Measurements from ENCODE around the gene CCNY.

The CCNY gene

DNA sequence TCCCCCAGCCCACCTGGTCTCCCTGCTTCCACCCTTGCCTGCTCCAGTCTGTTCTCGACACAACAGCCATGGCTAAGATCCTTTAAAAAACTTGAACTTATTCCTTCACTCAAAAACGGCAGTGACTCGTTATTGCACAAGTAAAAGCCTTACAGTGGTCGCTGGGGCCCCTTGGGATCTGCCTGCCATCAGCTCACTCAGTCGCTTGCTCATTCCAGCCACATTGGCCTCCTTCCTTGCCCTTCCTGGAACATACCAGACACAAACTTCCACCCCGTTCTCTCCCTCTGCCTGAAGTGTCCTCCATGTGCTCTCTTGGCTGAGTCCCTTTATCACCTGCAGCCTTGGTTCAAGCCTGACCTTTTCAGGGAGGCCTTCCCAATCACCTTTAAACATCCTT lies 4.7 kb downstream of the CCNY start:
- no peak overlapping the region for H3K4me3 ChIP-seq (replicated peaks in 1 of 2; ENCODE audit: low read depth in 2 of 2, low read length in 2 of 2)
- peak in 1 of 2 donors; percentile 29 for DNase-seq (ENCODE audit: low read depth in 2 of 2)
- TF ChIP-seq, protein P1, sequence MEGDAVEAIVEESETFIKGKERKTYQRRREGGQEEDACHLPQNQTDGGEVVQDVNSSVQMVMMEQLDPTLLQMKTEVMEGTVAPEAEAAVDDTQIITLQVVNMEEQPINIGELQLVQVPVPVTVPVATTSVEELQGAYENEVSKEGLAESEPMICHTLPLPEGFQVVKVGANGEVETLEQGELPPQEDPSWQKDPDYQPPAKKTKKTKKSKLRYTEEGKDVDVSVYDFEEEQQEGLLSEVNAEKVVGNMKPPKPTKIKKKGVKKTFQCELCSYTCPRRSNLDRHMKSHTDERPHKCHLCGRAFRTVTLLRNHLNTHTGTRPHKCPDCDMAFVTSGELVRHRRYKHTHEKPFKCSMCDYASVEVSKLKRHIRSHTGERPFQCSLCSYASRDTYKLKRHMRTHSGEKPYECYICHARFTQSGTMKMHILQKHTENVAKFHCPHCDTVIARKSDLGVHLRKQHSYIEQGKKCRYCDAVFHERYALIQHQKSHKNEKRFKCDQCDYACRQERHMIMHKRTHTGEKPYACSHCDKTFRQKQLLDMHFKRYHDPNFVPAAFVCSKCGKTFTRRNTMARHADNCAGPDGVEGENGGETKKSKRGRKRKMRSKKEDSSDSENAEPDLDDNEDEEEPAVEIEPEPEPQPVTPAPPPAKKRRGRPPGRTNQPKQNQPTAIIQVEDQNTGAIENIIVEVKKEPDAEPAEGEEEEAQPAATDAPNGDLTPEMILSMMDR (IDR thresholded peaks at IDR 0.05; ENCODE audit: low read depth, low read length), result no peak

DNA sequence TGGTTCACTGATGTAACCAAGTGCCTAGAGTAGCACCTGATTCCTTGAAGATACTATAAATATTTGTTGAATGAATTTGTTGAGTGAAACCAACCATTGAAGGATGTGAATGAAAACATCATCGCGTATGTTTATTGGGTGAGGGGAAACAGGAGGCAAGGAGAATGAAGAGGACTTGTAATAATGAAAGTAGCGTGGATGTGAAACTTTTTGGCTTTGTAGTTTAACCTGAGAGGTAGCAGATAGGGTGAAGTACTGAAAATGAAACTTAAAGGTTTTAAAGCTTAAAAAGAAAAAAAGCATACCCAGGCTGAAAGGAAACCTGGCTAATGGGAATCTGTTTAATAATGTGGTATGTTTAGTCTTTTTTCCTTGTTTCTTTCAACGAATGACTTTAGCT lies 5.2 kb downstream of the CCNY start:
- TF ChIP-seq, protein P1 (IDR thresholded peaks at IDR 0.05; ENCODE audit: low read depth, low read length), result no peak
- no peak overlapping the region for H3K4me3 ChIP-seq (replicated peaks in 1 of 2; ENCODE audit: low read depth in 2 of 2, low read length in 2 of 2)
- no peak for DNase-seq (ENCODE audit: low read depth in 2 of 2)

DNA sequence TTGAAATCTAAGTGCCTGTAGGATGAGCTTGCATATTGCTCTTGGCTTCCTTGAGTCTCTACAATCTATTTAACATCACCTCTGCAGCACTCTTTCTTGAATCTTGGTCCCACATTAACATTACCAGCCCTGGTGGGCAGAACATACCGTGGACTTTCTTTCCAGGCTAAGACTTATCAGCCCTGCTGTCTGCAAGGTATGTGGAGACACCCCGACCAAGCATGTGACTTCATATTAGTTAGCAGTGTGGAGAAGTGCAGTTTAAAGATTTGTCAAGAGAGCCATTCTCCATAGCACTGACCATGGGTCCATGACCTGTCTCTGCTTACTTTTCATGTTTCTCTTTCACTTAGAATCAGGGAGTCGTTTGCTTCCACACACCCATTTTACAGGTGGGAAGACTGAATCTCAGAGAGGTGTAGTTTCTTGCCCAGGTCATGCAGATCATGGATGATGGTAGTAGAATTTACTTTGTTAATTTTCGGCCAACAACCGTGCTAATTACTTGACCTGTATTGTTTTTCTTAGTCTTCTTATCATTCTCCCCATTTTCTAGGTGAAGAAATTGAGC lies 6.0 kb downstream of the CCNY start:
- TF ChIP-seq, protein P1 (IDR thresholded peaks at IDR 0.05; ENCODE audit: low read depth, low read length), result no peak
- DNase-seq (ENCODE audit: low read depth in 2 of 2), result no peak
- H3K4me3 ChIP-seq (replicated peaks in 1 of 2; ENCODE audit: low read depth in 2 of 2, low read length in 2 of 2), result no peak overlapping the region

DNA sequence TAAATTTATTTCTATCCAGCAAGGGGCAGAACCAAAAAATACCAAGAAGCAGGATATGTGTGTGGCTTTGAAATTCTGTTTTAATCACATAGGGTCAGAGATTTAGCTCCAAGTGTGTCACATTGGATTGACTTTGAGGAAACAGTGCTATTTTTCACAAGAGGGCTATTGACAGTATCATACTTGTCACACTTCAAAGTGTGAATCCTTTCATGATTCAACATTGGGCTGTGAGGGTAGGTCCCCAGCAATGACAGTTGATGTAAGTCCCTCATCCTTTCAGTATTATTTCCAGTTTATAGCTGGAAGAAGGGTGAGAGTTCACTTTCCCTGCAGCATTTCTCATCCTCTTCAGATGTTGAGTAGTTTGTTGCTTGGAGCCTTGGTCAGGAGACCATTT lies 7.4 kb downstream of the CCNY start:
- TF ChIP-seq, protein P1 (IDR thresholded peaks at IDR 0.05; ENCODE audit: low read depth, low read length), result no peak
- DNase-seq (ENCODE audit: low read depth in 2 of 2), result no peak

DNA sequence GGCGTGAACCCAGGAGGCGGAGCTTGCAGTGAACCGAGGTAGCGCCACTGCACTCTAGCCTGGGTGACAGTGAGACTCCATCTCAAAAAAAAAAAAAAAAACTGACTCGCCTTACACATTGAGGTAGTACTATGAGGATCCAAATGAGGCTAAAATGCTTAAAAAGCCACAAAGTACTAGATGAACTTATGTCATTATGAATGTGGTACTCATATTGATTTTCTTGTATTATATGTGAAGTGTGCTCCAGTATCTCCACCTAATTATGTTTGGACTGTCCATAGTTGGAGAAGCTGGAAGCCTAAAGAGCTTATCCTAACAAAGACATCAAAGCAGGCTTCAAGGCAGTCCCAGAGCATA lies 9.1 kb downstream of the CCNY start:
- H3K4me3 ChIP-seq (replicated peaks in 1 of 2; ENCODE audit: low read depth in 2 of 2, low read length in 2 of 2), result no peak overlapping the region
- TF ChIP-seq, protein P1 (IDR thresholded peaks at IDR 0.05; ENCODE audit: low read depth, low read length), result no peak
- no peak for DNase-seq (ENCODE audit: low read depth in 2 of 2)

More for the DNA sequence above, 7.4 kb downstream of the CCNY start:
- no peak overlapping the region for H3K4me3 ChIP-seq (replicated peaks in 1 of 2; ENCODE audit: low read depth in 2 of 2, low read length in 2 of 2)

DNA sequence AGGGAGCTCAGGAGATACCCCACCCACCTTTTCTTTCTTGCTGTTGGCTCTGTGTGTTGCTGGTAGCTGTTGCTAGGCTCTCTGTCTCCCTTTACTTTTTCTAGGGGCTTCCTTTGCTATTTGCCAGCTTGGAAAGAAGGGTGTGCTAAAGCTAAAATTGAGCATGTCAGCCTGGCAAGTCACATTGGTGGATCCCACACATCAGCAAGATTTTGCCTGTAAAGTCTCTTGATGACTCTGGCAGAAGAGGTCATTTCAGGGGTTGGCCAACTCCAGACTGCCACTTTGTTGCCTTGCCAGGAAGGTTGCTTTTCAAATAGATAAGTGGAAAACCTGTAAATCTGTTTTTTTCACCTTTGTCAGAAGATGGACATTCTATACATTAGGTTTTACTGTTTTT lies 9.9 kb downstream of the CCNY start:
- TF ChIP-seq, protein P1 (IDR thresholded peaks at IDR 0.05; ENCODE audit: low read depth, low read length), result no peak
- DNase-seq (ENCODE audit: low read depth in 2 of 2), result no peak
- H3K4me3 ChIP-seq (replicated peaks in 1 of 2; ENCODE audit: low read depth in 2 of 2, low read length in 2 of 2), result no peak overlapping the region

DNA sequence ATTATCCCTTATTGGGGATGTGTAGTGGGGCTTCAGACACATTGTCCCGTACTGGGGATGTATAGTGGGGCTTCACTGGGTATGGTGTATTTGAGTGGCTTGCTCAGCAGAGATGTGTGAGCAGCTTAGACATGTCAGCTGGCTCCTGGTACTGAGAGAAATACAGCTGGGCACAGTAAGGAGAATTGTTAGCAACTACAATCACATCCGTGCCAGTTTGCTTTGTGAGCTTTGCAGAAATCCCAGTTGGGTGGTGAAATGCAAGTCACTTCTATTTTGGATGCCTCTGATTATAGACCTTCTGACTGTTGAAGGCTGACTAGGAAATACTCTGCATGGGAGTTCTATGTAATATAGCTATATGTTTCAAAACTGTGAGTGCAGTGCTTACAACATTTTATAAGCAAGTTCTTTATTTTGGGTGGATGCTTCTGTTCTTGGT lies 10.8 kb downstream of the CCNY start:
- DNase-seq (ENCODE audit: low read depth in 2 of 2), result peak in 1 of 2 donors; percentile 36
- H3K4me3 ChIP-seq (replicated peaks in 1 of 2; ENCODE audit: low read depth in 2 of 2, low read length in 2 of 2), result no peak overlapping the region
- TF ChIP-seq, protein P1 (IDR thresholded peaks at IDR 0.05; ENCODE audit: low read depth, low read length), result no peak
